GM19452 (cell line): Measurements from ENCODE around the gene PHLPP1.
"Not testable (repeated sequence)": the region's sequence is repeated elsewhere in the genome, so short reads cannot be mapped to it uniquely, and the experiment has no call there.

Experiments used
- ATAC-seq: cut with Tn5 transposase; IDR thresholded peaks from one replicate; pipeline ENCODE4 v1.9.1; 2021; ENCODE audit not compliant: unreplicated experiment

PHLPP1 gene

DNA sequence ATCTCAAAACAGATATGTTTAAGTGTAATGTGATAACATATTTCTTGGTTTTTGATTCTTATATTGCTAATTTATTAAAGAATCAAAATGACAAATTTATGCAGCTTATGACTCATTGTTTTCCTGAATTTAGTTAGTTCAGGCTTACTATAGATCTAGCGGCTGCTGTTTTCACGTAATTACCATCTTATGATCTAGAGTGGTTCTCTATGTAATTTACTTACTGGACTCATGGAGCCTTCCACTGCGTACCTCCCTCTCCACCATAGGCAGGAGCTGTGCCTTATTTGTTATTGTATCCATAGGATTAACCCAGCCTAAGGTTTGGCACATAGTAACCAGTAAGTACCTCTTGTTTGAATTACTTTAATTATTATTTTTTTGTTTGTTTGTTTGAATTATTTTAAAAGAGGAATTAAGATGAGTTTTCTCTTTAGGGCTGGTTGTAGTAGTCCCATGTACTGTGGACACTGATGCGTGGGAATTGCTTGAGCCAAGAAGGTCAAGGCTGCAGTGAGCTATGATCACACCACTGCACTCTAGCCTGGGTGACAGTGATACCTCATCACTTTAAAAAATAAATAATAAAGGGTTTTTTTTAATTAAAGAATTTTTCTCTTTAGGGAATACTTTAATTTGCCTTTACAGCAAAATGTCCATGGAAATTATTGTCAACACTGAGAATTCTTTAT, 165.5 kb downstream of the PHLPP1 start:
- ATAC-seq = no peak

DNA sequence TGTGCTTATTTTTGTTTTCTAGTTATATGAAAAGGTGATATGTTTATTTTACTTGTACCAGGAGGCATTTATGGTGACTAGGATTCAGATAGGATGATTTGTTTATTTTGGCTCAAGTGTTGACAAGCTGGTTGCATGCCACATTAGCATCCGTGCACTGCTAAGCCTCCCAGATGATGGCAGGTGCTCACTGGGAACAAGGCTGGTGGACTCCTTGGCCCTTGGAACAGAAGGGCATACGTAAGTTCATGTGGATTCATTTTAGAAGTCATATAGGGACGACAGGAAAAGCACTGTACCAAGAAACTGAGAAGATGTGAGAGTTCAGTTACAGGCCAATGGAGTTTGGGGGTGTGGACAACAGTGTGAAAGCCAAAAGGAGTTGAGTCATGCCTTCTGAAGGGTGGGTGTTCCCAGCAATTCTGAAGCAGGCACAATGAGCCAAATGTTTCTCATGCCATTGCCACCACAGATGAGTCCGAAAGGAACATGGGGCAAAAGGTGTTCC, 166.2 kb downstream of the PHLPP1 start:
- ATAC-seq = no peak

DNA sequence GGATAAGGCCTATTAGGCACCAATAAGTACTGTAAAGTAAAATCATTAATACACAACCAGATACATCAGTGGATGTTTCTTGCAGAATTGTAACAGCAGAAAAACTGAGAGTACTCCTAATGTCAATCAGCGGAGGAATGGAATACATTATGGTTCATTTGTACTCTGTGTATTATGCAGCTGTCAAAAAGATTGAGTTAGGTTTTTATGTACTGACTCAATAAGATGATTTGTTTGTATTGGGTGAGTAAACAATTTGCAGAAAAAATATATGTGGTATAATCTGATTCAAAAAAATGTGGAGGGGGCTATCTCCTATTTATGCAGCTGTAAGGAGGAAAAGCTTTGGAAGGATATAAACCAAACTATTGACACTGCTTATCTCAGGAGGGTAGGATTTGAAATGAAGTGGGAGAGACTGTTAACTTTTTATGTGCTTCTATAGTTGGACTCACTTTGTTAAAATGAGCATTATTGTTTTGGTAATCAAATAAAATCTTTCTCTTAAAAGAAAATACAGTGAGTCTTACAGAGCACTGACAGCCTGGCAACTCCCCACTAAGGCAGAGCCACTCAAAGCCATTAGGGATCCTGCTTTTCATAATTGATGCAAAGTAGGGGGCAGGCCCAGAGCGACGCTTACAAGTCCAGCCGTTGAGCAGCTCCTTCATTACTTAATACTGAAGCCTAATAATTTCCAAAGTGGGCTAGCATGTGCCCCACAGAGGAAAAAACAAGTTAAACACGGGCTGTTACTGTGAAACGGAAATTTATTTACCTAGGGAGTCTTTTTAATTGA, 168.8 kb downstream of the PHLPP1 start:
- ATAC-seq = no peak

DNA sequence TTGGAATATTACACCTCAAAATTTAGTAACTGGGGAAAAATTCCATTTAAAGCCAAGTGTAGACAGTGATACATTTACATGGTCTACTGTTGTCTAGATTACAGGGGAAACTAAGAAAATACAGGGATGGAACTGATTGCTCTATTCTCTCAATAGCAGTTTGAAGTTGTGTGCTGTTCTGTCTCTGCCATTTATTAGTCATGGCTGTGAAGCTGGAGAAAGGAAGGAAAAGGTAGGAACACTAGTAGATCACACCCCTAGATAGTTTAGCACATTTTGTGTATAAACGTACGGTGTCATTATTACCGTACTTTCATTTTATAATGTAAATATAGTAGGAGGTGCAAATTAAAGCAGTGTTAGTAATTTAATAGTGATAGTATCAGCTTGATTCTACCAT, 170.5 kb downstream of the PHLPP1 start:
- ATAC-seq = no peak

DNA sequence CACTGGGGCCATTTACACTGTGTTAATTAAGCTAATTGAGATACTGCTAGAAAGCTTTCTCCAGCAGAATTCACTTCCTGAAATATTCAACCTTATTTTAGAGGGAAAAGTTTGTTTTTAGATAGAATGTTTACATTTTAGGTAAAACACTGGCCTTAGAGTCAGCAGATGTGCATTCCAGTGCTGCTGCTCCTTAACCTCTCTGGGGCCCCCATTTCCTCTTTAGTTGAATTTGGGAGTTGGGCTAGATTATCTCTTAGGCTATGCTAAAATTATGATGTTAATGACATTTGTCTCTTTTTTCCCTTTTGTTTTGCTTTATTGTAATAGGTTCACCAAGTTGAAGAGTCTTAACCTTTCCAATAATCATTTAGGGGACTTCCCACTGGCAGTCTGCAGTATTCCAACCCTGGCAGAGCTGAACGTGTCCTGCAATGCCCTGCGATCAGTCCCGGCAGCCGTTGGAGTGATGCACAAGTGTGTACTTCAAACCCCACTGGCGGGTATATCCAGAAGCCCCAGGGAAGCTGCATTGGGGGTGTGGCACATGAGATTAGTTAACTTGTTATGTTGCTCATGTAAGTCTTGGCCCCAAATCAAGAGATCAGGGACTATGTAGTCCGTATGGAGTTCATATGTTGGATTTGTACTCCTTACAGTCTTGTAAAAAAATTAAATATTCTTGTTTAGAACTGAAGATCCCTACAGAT, 179.5 kb downstream of the PHLPP1 start:
- no peak for ATAC-seq

DNA sequence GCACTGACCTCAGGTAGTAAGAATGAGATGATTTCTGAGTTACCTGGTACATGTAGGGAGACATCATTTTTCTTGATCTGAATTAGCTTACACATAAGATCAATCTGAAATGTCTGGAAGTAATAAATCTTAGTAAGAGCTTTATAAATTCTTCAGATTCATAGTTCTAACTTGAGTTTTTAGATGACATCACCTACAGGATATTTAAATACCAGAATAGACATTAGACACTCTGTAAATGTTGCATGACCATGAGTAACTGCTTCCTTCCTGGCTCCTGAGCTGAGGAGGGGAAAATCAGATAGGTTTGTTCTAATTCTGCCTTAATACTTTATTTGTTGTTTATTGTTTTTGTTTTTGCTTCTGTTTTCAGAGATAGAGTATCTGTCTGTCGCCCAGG, 181.8 kb downstream of the PHLPP1 start:
- ATAC-seq = no peak

DNA sequence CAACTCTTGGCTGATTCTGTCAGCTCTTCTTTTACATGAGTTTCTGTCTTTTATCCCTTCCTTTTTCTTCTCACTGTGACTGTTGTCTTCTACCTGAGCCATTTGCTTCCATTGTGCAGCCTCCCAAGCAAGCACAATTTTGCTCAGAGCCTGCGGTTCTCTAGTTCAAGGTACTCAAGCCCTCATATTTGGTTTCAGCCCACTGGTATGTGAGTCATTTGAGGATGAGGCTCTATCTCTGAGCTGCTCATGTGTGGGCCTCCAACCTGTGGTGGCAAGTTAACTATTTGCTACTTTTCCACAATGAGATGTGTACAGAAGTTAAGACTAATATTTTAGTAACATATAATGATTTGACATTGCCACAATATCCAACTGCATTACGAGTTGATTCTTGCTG, 183.0 kb downstream of the PHLPP1 start:
- peak; percentile 83 for ATAC-seq

DNA sequence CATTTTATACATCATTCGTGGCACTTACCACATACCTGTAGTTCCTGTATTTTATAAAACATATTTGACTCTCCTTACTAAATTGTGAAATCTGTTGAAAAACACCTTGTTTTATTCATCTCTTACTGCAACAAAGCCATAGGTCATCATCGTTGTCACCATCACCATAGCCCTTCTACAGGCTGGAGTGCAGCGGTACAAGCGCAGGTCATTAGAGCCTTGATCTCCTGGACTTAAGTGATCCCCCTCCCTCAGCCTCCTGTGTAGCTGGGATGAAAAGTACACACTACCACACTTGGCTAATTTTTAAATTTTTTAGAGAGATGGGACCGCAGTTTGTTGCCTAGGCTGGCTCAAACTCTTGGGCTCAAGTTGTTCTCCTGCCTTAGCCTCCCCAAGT, 184.2 kb downstream of the PHLPP1 start:
- ATAC-seq = no peak

DNA sequence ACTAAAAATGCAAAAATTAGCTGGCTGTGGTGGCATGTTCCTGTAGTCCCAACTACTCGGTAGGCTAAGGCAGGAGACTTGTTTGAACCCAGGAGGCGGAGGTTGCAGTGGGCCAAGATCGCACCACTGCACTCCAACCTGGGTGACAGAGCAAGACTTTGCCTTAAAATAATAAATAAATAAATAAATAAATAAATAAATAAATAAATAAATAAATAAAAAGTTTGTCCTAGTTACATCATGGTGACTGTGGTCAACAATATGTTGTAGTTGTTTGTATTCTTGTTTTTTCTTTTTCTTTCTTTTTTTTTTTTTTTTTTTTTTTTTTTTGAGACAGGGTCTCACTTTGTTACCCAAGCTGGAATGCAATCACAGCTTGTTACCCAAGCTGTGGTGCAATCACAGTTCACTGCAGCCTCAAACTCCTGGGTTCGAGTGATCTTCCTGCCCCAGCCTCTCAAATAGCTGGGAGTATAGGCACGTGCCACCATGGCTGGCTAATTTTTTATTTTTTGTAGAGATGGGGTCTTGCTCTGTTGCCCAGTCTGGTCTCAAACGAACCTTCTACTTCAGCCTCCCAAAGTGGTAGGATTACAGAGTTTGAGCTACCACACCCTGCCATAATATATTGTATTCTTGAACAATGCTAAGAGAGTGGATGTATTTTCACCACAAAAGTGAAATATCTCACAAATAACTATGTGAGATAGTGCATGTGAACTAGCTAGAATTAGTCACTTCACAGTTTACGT, 185.0 kb downstream of the PHLPP1 start:
- ATAC-seq = no peak

DNA sequence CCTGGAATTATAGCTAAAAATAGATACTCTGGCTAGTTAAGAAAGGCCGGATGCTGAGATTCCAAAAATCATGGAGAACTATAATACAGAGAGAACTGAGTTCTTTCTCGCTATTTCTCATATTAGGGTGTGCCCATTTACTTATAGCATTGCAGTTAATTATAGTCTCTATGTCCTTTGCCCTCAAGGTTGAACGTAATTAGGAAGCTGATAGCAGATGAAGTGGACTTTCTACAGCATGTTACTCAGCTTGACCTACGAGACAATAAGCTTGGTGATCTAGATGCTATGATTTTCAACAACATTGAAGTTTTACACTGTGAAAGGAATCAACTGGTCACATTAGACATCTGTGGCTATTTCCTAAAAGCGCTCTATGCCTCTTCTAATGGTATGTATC, 187.4 kb downstream of the PHLPP1 start:
- ATAC-seq = no peak

DNA sequence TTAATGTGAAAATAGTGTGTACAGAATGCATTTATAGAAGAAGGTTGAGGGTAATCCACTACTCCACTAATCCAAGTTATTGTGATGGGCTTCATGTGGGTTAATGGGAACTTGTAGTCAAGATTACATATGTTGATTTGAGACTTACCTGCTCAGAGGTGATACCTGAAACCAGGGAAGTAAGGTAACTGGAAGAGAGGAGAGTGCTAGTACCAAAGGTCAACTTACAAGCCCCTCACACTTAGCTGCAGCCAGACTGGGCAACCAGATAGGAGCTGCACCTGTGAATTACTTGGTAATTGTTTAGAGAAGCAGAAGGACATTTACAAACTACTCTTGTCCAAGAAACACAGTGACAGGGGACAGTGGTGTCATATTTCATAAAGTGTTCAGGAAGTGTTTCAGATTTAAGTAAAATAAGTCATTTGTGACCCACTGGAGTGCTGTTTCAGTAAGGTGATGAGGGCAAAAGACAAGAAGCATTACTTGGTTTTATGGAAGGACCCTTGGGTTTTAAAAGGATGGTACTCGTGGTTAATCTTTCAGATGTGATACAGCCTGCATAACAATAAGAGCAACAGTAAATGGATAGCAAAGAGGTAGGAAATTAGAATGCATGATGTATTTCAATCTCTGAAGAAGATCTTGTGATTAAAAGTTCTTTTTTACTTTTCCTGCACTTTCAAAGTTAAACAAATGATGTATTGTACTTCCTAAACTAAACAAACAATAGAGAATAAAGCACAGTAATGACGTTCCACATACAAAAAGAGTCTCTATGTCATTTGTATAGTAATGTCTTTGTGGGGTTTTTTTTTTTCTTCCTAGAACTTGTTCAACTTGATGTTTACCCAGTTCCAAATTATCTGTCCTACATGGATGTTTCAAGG, 189.3 kb downstream of the PHLPP1 start:
- ATAC-seq = no peak

DNA sequence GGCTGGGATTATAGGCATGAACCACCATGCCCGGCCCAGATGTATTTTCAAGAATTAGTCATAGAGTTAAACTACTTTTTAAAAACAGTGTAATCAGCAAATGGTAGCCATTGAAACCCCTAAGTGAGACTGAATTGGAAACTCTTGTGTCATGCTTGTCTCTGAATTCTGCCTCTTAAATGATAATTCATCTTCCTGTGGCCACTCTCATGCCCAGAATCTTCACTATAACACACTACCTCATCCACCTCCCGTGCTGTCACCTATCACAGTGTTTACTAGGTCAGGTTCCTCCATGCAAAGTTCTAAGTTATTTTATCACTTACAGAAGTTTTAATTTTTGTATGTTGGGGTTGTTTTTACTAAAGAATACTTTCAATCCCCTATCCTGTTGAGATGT, 197.5 kb downstream of the PHLPP1 start:
- no peak for ATAC-seq

DNA sequence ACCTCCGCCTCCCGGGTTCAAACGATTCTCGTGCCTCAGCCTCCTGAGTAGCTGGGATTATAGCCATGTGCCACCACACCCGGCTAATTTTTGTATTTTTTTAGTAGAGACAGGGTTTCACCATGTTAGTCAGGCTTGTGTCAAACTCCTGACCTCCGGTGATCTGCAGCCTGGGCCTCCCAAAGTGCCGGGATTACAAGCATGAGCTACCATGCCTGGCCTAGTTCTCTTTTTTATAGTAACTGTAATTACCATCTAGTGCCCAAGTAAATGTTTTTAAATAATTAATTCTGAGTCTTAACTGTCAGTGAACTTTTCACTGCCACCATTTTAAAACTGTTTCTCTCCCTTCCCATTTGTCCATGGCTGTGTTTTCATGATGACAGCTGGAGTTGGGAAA, 198.5 kb downstream of the PHLPP1 start:
- ATAC-seq = not testable (repeated sequence)

DNA sequence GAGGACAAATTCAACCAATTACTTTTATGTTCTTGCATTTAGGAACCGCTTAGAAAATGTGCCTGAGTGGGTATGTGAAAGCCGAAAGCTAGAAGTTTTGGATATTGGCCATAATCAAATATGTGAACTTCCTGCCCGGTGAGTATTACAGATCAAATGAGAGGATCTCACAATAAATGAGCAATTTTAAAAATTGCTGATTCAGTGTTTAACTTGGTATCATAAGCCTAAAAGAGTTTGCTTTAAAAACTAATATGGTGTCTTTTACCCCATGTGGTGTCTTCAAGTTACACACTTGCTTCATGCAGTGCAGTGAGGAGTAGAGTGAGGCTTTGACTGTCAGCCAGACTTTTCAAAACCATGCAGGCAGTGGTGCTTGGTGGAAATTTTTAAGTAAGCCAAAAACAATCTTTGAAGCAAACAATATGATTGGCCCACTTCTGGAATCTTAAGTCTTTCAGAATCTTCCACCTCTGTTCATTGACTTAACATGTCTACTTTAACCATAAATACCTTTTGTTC, 199.6 kb downstream of the PHLPP1 start:
- no peak for ATAC-seq

DNA sequence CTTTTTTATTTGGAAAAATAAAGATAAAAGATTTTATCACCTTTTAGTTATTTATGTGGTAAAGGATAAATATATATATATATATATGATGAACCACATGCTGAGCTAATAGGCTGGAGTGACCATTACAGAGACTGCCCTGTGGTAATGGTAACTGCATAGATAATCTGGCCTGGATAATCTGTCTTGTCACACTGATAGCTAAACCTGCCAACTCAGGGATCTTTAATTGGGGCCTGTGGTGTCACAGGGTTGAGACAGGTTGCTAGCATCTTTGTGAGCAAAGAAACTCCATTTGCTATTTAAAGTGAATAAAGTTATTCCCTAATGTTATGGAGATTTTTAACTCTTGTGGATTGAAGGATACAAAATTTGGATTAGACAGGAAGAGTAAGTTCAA, 203.0 kb downstream of the PHLPP1 start:
- no peak for ATAC-seq

DNA sequence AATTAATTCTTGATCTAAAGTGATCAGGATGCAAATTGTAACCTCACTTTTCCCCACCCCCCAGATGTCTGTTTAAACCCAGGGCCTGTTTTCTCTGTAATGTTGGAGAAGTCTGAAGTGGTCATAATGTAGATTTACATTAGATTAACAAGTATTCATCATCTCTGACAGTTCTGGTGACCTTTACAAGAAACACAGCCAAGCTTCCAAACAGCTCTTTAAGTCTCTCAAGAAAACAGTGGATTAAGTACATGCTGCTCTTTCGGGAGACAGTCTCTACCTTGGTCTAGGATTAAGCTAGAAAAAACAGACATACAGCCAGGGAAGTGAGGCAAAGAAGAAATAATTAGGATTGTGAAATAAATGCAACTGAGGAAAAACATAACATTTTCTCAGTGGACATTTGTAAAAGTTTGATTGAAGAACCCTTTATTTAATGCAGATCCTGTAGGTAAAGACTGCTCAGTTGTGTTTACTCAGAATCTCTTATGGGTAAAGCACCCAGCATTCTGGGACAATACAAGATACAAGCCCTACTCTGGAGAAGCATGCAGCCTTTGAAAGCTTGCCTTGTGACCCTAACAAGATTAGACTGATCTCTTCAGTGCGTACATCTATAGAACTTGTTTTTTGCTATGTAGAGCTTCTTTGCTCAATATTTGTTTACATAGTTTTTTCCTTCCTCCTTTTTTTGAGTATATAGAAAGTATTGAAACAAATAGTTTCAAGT, 203.9 kb downstream of the PHLPP1 start:
- ATAC-seq = no peak

DNA sequence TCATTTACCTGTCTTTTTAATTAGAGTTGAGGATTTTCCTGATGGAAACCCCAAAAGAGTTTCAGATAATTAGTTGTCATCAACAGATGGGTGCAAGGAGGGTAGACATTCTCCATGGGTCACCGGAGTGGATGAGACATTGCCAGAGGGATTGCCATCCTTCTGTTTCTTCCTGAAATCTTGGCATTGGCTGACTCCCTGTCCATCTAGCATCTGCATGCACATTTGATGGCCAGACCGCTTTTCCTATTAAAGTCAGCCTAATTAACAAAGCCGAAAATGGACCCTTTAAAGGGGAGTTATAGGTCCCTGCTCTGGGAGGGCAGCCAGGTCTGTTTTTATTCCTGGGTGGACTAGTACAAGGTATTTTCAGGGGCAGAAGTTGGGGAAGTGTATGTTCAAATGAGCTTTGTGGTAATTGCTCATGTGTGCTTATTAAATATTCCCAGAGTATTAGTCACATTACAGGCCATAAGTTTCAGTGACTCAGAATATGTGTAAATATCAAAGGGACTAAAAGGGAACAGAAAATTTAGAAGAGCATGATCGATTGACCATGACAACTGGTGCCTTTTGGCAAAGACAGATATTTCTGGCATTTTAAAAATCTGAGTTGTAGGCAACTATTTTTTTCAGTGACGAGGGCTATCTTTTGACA, 209.8 kb downstream of the PHLPP1 start:
- ATAC-seq = no peak

DNA sequence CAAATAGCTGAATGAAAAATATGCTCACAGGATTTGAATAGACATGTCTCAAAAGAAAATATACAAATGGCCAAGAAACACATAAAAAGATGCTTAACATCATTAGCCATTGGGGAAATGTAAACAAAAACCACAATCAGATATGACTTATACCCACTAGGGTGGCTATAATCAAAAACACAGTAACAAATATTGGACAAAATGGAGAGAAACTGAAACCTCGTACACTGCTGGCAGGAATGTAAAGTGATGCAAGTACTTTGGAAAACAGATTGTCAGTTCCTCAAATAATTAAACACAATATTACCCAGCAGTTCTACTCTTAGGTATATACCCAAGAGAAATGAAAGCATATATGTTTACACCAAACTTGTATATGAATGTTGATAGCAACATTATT, 213.0 kb downstream of the PHLPP1 start:
- ATAC-seq = no peak
